K562 (cell line): ENCODE measurements around the gene PROM2. TPM values are rescaled to one million over a fixed set of nuclear protein-coding genes. Genes with fewer than 3 reads are reported as not detected.

Experiments used
- ATAC-seq: fragments of 200-7000 bp; cut with Tn5 transposase; 3 replicates; pipeline ENCODE4 v1.9.1; 2020; ENCODE audit warnings: moderate library complexity
- BruUV-seq: library from RNA; stranded (reverse); fragments of 400-500 nt; replicated peaks from 2 replicates; lab custom pipeline; 2021; lab: Mats Ljungman, UMichigan
- CTCF ChIA-PET: fragments of 300-600 bp; formaldehyde crosslinking; extraction: SDS; loops from one replicate; lab custom pipeline; 2021; ENCODE audit warnings: low intra/inter-chr PET ratio; lab: Yijun Ruan, JAX
- POLR2A ChIA-PET: fragments of 300-600, 350-650 bp; sonication (Branson Sonifier 250); formaldehyde crosslinking; extraction: SDS; loops from one replicate; lab custom pipeline; 2021; ENCODE audit warnings: antibody characterized with exemption, inconsistent platforms; lab: Yijun Ruan, JAX
- DNase-seq, 4 experiments: peaks; one replicate each; pipeline versions ENCODE4 v3.0.0 to v3.0.0-alpha.2; 2011 to 2018; ENCODE audit warnings: low spot score in 3 of 4, mixed read lengths in 3 of 4; ENCODE audit errors: extremely low read depth in 1 of 4
- FAIRE-seq: peaks from 2 replicates; lab custom pipeline; 2011; peaks lifted over from hg19 to GRCh38; lab: Jason Lieb, UNC
- H2AFZ ChIP-seq: 2 replicates; pipeline ENCODE4 v1.6.0; 2011; ENCODE audit warnings: low read depth, low read length, control low read depth, inconsistent platforms
- H3K27ac ChIP-seq: fragments of 200-600 bp; 3 replicates; pipeline ENCODE4 v1.8.0; 2011; ENCODE audit warnings: low read depth, mild to moderate bottlenecking, control low read depth, inconsistent platforms, low read length, moderate library complexity, mixed read lengths; ENCODE audit errors: extremely low read depth
- H3K27me3 ChIP-seq, 2 experiments: fragments of 300-600 bp in 1 of 2; 2 replicates in 1 of 2; 3 replicates in 1 of 2; pipeline versions ENCODE4 v1.6.0 to v1.8.0; 2011; ENCODE audit warnings: inconsistent platforms in 2 of 2, low read length in 2 of 2, mild to moderate bottlenecking in 1 of 2, mixed read lengths in 1 of 2, moderate library complexity in 1 of 2; ENCODE audit not compliant: control insufficient read depth in 2 of 2, insufficient read depth in 2 of 2
- H3K36me3 ChIP-seq: fragments of 300-600 bp; 3 replicates; pipeline ENCODE4 v1.8.0; 2011; ENCODE audit warnings: mild to moderate bottlenecking, low read length, inconsistent platforms; ENCODE audit not compliant: control insufficient read depth, insufficient read depth
- H3K4me1 ChIP-seq, 2 experiments: fragments of 200-600 bp in 1 of 2; replicated peaks in 1 of 2; 2 replicates in 1 of 2; 3 replicates in 1 of 2; pipeline versions ENCODE4 v1.5.1 to v1.8.0; 2011; ENCODE audit warnings: inconsistent platforms in 2 of 2, low read length in 2 of 2, mild to moderate bottlenecking in 1 of 2, mixed read lengths in 1 of 2, moderate library complexity in 1 of 2; ENCODE audit not compliant: control insufficient read depth in 2 of 2, insufficient read depth in 2 of 2
- H3K4me2 ChIP-seq: 2 replicates; pipeline ENCODE4 v1.6.1; 2011; ENCODE audit warnings: low read length, control low read depth, inconsistent platforms, mixed read lengths; ENCODE audit not compliant: insufficient read depth
- H3K4me3 ChIP-seq: fragments of 200-600 bp; sonication (generic), shearing (Covaris generic); 2 replicates; pipeline ENCODE4 v1.5.1; 2016; ENCODE audit warnings: control low read depth, inconsistent platforms
- H3K79me2 ChIP-seq: fragments of 200-600 bp; 3 replicates; pipeline ENCODE4 v1.8.0; 2011; ENCODE audit warnings: low read length, inconsistent platforms; ENCODE audit not compliant: control insufficient read depth, insufficient read depth
- H3K9ac ChIP-seq, 2 experiments: 2 replicates each; pipeline versions ENCODE4 v1.6.0 to v1.6.1; 2011; ENCODE audit warnings: low read depth in 2 of 2, low read length in 2 of 2, control low read depth in 1 of 2, inconsistent platforms in 1 of 2, mild to moderate bottlenecking in 1 of 2, mixed read lengths in 1 of 2; ENCODE audit not compliant: insufficient read depth in 1 of 2
- H3K9me1 ChIP-seq: one replicate; pipeline ENCODE4 v1.6.0; 2011; ENCODE audit warnings: inconsistent platforms, mild to moderate bottlenecking, low read length, moderate library complexity; ENCODE audit not compliant: control insufficient read depth, insufficient read depth
- H3K9me3 ChIP-seq: replicated peaks from 2 replicates; pipeline ENCODE4 v1.5.1; 2011; ENCODE audit warnings: low read depth, low read length, inconsistent platforms; ENCODE audit not compliant: control insufficient read depth, insufficient read depth
- H4K20me1 ChIP-seq: replicated peaks from 2 replicates; pipeline ENCODE4 v1.6.1; 2011; ENCODE audit warnings: low read length, inconsistent platforms, mixed read lengths; ENCODE audit not compliant: control insufficient read depth, insufficient read depth
- ATF7 ChIP-seq: fragments of 450-650 bp; IDR thresholded peaks from 2 replicates; pipeline ENCODE4 v1.7.1; 2014; ENCODE audit warnings: mild to moderate bottlenecking, moderate library complexity
- ETV5 ChIP-seq: sonication (generic); formaldehyde crosslinking; IDR thresholded peaks from 2 replicates; pipeline ENCODE4 v1.4.0; 2020; ENCODE audit warnings: low read depth, mild to moderate bottlenecking, missing genetic modification reagents
- LARP7 ChIP-seq: fragments of 450-650 bp; IDR thresholded peaks from 2 replicates; pipeline ENCODE4 v1.6.1; 2016
- PHF20 ChIP-seq: fragments of 450-650 bp; IDR thresholded peaks from 2 replicates; pipeline ENCODE4 v1.6.1; 2018; ENCODE audit not compliant: partially characterized antibody
- PHTF2 ChIP-seq: fragments of 250-450 bp; sonication (Bioruptor Pico); IDR thresholded peaks from 2 replicates; pipeline ENCODE4 v1.5.0; 2021; ENCODE audit warnings: mild to moderate bottlenecking
- PRPF4 ChIP-seq: fragments of 200-400 bp; formaldehyde crosslinking; IDR thresholded peaks from one replicate; pipeline ENCODE4 v1.6.1; 2017; ENCODE audit warnings: low read length, low read depth, mild to moderate bottlenecking; ENCODE audit not compliant: insufficient read depth, poor library complexity, severe bottlenecking
- PURB ChIP-seq: sonication (generic); formaldehyde crosslinking; IDR thresholded peaks from 2 replicates; pipeline ENCODE4 v1.9.0; 2021; ENCODE audit warnings: low read depth, mild to moderate bottlenecking, missing genetic modification reagents
- RBM15 ChIP-seq: fragments of 200-400 bp; formaldehyde crosslinking; IDR thresholded peaks from 2 replicates; pipeline ENCODE4 v1.6.1; 2018; ENCODE audit warnings: mild to moderate bottlenecking, low read length, moderate library complexity; ENCODE audit not compliant: insufficient read depth
- SMAD1 ChIP-seq: fragments of 150-350 bp; IDR thresholded peaks from 2 replicates; pipeline ENCODE4 v1.6.1; 2014; ENCODE audit warnings: low read length, low read depth; ENCODE audit not compliant: partially characterized antibody
- SMC3 ChIP-seq: conservative IDR thresholded peaks from 2 replicates; pipeline ENCODE4 v1.6.1; 2011; ENCODE audit warnings: low read depth, low read length, improper control_type of control experiment; ENCODE audit not compliant: insufficient read depth
- ZFP1 ChIP-seq: fragments of 450-650 bp; formaldehyde crosslinking; IDR thresholded peaks from 2 replicates; pipeline ENCODE4 v1.4.0; 2020; ENCODE audit warnings: mild to moderate bottlenecking, mixed read lengths
- ZKSCAN1 ChIP-seq: fragments of 150-350 bp; IDR thresholded peaks from 2 replicates; pipeline ENCODE4 v1.6.1; 2016; ENCODE audit warnings: low read depth, low read length
- ZKSCAN8 ChIP-seq: fragments of 200-800 bp; sonication (Bioruptor generic); IDR thresholded peaks from 2 replicates; pipeline ENCODE4 v1.6.1; 2016; ENCODE audit warnings: missing genetic modification characterization, missing compliant biosample characterization
- ZNF436 ChIP-seq: fragments of 250-450, 450-650 bp; sonication (Bioruptor Pico); formaldehyde crosslinking; IDR thresholded peaks from 2 replicates; pipeline ENCODE4 v1.7.0; 2020; ENCODE audit warnings: mild to moderate bottlenecking
- ZNF764 ChIP-seq: fragments of 250-450 bp; sonication (Bioruptor Pico); IDR thresholded peaks from 2 replicates; pipeline ENCODE4 v1.4.0; 2020; ENCODE audit warnings: low read depth, mild to moderate bottlenecking, moderate library complexity
- WGBS: fragments of 100-300 bp; shearing (Covaris generic); methylation state at CpG from one replicate; pipeline ENCODE4 v1.1.6; 2016; ENCODE audit warnings: low coverage, mixed read lengths; ENCODE audit not compliant: insufficient coverage; ENCODE audit errors: missing lambda C conversion rate; 5-methylcytosine and 5-hydroxymethylcytosine counted together
- in situ Hi-C: fragments of 300-500 bp; cut with MboI; formaldehyde crosslinking; loops from 4 replicates; pipeline ENCODE4 v1.15.0; 2018; ENCODE audit warnings: inconsistent platforms, mixed read lengths
- intact Hi-C: fragments of 100-400 bp; cut with micrococcal nuclease; formaldehyde crosslinking; loops from 2 replicates; pipeline ENCODE4 v1.14.2; 2022
- polyA plus RNA-seq, 8 experiments: library from polyadenylated mRNA; depleted of rRNA in 4 of 8; stranded (reverse) in 5 of 8; unstranded in 3 of 8; fragments of >200 nt; fragmentation: Nextera tagmentation in 2 of 8; fragmentation: Illumina TruSeq in 1 of 8; extraction: Ambion mirVana in 2 of 8; extraction: Trizol in 1 of 8; gene quantifications; 2 replicates each; pipeline versions ENCODE4 v1.2.1 to v1.2.3, GENCODE V29; 2011 to 2014; ENCODE audit warnings: inconsistent platforms in 1 of 8, missing spikeins in 1 of 8
- total RNA-seq, 7 experiments: library from RNA; depleted of rRNA in 6 of 7; stranded (reverse); fragments of >200 nt in 6 of 7; fragmentation: Illumina TruSeq in 2 of 7; extraction: Trizol in 2 of 7; gene quantifications; 2 replicates each; pipeline versions ENCODE4 v1.2.1 to v1.2.3, GENCODE V29; 2011 to 2021; ENCODE audit warnings: low replicate concordance in 1 of 7
- TF ChIP-seq, protein P1 (sequence below): fragments of 250-450 bp; sonication (Bioruptor Pico); IDR thresholded peaks from 2 replicates; pipeline ENCODE4 v1.4.0; 2020; ENCODE audit warnings: borderline replicate concordance
- TF ChIP-seq, protein P2 (sequence below), 2 experiments: fragments of 250-450 bp in 1 of 2; fragments of 450-650 bp in 1 of 2; sonication (Bioruptor Pico) in 1 of 2; IDR thresholded peaks; 2 replicates each; pipeline versions ENCODE4 v1.6.1 to v1.8.0; 2016 to 2021; ENCODE audit warnings: mild to moderate bottlenecking in 2 of 2, moderate library complexity in 2 of 2, missing compliant biosample characterization in 1 of 2, missing genetic modification characterization in 1 of 2
- TF ChIP-seq, protein P3 (sequence below): fragments of 450-650 bp; formaldehyde crosslinking; IDR thresholded peaks from 2 replicates; pipeline ENCODE4 v1.4.0; 2020; ENCODE audit warnings: mild to moderate bottlenecking

PROM2 gene
- total and polyA plus RNA-seq, 9 of the 15 experiments (the other 6 are each of a cell fraction or from before 2014, with no cell fraction given): not detected

GRCh38 chr2:95264624-95265023 is 9.6 kb upstream of the PROM2 start (continued):
- no peak for TF ChIP-seq PHTF2 (CRISPR knock-in tag)
- TF ChIP-seq, protein P1, sequence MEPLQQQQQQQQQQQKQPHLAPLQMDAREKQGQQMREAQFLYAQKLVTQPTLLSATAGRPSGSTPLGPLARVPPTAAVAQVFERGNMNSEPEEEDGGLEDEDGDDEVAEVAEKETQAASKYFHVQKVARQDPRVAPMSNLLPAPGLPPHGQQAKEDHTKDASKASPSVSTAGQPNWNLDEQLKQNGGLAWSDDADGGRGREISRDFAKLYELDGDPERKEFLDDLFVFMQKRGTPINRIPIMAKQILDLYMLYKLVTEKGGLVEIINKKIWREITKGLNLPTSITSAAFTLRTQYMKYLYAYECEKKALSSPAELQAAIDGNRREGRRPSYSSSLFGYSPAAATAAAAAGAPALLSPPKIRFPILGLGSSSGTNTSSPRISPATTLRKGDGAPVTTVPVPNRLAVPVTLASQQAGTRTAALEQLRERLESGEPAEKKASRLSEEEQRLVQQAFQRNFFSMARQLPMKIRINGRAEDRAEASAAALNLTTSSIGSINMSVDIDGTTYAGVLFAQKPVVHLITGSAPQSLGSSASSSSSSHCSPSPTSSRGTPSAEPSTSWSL (CRISPR knock-in tag): no peak
- no peak for TF ChIP-seq ZKSCAN8
- no peak for TF ChIP-seq PRPF4
- no peak for TF ChIP-seq PURB (CRISPR knock-in tag)
- TF ChIP-seq SMC3: no peak

- H3K27me3 ChIP-seq: peaks cover 2 to 49% of the 10 kb centered on the region in 2 experiments; a peak in 2 of 5 replicates
- in situ Hi-C loops (no loop called here), intact Hi-C loops (no loop called here)
- no peak overlapping the region for H3K4me2 ChIP-seq
- FAIRE-seq: no peak
- H3K79me2 ChIP-seq: no peaks in the 10 kb centered on the region
- BruUV-seq: no TSS peak
- H3K9me1 ChIP-seq: no peaks in the 10 kb centered on the region
- H4K20me1 ChIP-seq: no peaks in the 10 kb centered on the region
- H3K9ac ChIP-seq: no peak overlapping the region
- no peak overlapping the region for H3K27ac ChIP-seq
- DNase-seq: no peak
- POLR2A ChIA-PET: no interaction called here
- H3K36me3 ChIP-seq: no peaks in the 10 kb centered on the region
- H3K9me3 ChIP-seq: no peaks in the 10 kb centered on the region
- H3K4me1 ChIP-seq: no peaks in the 10 kb centered on the region
- WGBS: 0% methylated on average over 4 of the region's 4 CpGs
- no peak overlapping the region for H3K4me3 ChIP-seq
- ATAC-seq: no peak
- no peak overlapping the region for H2AFZ ChIP-seq
- CTCF ChIA-PET: no interaction called here
- no peak for TF ChIP-seq LARP7
- TF ChIP-seq, protein P2, sequence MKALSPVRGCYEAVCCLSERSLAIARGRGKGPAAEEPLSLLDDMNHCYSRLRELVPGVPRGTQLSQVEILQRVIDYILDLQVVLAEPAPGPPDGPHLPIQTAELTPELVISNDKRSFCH (CRISPR knock-in tag; IDR thresholded peaks at IDR 0.05): no peak
- TF ChIP-seq, protein P2 (tag; IDR thresholded peaks at IDR 0.05): no peak
- no peak for TF ChIP-seq ATF7
- no peak for TF ChIP-seq ETV5 (CRISPR knock-in tag)
- no peak for TF ChIP-seq ZNF436
- TF ChIP-seq, protein P3, sequence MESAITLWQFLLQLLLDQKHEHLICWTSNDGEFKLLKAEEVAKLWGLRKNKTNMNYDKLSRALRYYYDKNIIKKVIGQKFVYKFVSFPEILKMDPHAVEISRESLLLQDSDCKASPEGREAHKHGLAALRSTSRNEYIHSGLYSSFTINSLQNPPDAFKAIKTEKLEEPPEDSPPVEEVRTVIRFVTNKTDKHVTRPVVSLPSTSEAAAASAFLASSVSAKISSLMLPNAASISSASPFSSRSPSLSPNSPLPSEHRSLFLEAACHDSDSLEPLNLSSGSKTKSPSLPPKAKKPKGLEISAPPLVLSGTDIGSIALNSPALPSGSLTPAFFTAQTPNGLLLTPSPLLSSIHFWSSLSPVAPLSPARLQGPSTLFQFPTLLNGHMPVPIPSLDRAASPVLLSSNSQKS: no peak
- TF ChIP-seq ZNF764 (CRISPR knock-in tag): no peak
- no peak for TF ChIP-seq RBM15
- TF ChIP-seq PHF20: no peak
- no peak for TF ChIP-seq ZKSCAN1
- TF ChIP-seq SMAD1: no peak
- TF ChIP-seq ZFP1: no peak
These were observed 9.1 kb upstream of the PROM2 start for GRCh38 chr2:95265182-95265581.
